ENCODE results near the gene SOS1. TPM values are rescaled to one million over a fixed set of nuclear protein-coding genes. Genes with fewer than 3 reads are reported as not detected.

The SOS1 gene
- total RNA-seq = 10 to 100 TPM; 19.5 to 46.3 (median 33.3) TPM

DNA sequence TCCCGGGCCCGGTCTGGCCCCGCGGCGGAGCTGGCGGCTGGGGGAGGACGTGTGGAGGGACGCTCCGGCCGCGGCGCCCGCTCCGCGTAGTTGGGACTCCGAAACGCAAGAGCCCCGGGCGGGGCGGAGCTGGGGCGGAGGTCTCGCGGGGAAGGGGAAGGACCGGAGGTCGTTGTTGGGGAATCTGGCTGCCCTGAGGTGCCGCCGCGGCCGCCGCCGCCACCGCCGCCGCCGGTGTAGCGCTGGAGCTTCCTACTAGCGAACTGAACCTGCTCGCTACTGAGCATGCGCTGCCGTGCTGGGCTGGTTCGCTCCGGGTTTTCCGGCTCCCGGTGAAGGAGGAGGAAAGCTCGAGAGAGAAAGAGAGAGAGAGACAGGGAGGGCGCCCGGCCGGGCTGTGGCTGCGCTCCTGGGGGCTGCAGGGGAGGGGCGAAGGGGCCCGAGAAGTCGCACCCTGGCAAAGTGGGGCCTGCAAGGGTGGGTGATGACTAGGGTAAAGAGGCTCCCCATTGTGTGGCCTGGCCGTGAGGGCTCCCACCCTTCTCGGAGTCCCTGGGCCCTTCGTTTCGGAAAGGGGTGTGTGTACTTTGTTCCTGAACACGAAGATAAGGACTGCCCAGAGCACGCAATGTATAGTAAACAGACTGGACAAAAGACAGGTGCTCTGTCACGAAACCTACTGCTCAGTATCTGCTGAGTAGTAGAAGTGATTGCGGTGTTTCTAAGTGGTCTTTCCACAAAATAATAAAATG lies at the start of gene SOS1:
Gene SOS1, minus strand, starts transcription at position 281 of the 752 bp plus-strand sequence. CDS start 629 bp downstream, outside the sequence.
- Histone ChIP-seq H3K36me3 (peaks cover 0 to 5% of the 10 kb centered on the region in 2 donors), H3K4me3 (peak within 1 kb of the TSS; percentile 76 to 94 (median 85)), H3K9me3 (no peaks in the 10 kb centered on the region), H3K4me1 (peaks cover 64 to 67% of the 10 kb centered on the region in 2 donors), H3K27me3 (no peaks in the 10 kb centered on the region), H3K27ac (peak within 1 kb of the TSS; percentile 94 to 96 (median 96))
- ATAC-seq = peak; percentile 81 to 83
- peak; percentile 94 to 96 for DNase-seq
- in situ Hi-C loops (cut with MboI; ENCODE audit: low sequenced_read_pairs in 4 of 4) (loop anchor here in 1 of 4 donors (5.0 kb wide), 1 partner anchor 106 kb away; no protein-coding TSS in a partner anchor), intact Hi-C loops (cut with DNase I; ENCODE audit: low total_unique reads) (loop anchor here (1.0 to 5.0 kb wide), 3 partner anchors 54 to 744 kb away; partner anchors contain the start of gene ATL2)
- TF ChIP-seq, protein P1, sequence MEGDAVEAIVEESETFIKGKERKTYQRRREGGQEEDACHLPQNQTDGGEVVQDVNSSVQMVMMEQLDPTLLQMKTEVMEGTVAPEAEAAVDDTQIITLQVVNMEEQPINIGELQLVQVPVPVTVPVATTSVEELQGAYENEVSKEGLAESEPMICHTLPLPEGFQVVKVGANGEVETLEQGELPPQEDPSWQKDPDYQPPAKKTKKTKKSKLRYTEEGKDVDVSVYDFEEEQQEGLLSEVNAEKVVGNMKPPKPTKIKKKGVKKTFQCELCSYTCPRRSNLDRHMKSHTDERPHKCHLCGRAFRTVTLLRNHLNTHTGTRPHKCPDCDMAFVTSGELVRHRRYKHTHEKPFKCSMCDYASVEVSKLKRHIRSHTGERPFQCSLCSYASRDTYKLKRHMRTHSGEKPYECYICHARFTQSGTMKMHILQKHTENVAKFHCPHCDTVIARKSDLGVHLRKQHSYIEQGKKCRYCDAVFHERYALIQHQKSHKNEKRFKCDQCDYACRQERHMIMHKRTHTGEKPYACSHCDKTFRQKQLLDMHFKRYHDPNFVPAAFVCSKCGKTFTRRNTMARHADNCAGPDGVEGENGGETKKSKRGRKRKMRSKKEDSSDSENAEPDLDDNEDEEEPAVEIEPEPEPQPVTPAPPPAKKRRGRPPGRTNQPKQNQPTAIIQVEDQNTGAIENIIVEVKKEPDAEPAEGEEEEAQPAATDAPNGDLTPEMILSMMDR (IDR thresholded peaks at IDR 0.05 in 4 of 5, conservative IDR thresholded peaks at IDR 0.05 in 1 of 5) = peak in 1 of 5 experiments; percentile 9
- TF ChIP-seq POLR2A (IDR thresholded peaks at IDR 0.05) = peak; percentile 88 to 92

DNA sequence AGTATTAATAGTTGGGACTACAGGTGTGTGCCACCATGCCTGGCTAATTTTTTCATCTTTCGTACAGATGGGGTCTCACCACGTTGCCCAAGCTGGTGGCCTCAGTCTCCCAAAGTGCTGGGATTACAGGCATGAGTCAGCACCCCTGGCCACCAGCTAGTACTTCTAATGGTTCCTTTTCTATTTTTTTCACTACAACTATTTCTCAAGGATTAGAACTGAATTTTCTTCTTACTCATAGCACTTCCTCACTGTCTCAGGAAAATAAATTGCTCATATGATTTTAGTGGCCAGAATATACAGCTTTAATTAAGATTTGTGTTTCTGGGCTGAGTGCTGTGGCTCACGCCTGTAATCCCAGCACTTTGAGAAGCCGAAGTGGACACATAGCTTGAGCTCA lies 43.2 kb upstream of the SOS1 start:
- DNase-seq (no peak), ATAC-seq (no peak)
- intact Hi-C loops (cut with DNase I; ENCODE audit: low total_unique reads) = no loop called here
- in situ Hi-C loops (cut with MboI; ENCODE audit: low sequenced_read_pairs in 4 of 4) = no loop called here
- H3K4me1 ChIP-seq = peaks cover 7 to 18% of the 10 kb centered on the region in 2 donors
- H3K4me3 ChIP-seq = no peak overlapping the region
- H3K27me3 ChIP-seq = no peaks in the 10 kb centered on the region
- no peaks in the 10 kb centered on the region for H3K36me3 ChIP-seq
- H3K9me3 ChIP-seq = no peaks in the 10 kb centered on the region
- no peak overlapping the region for H3K27ac ChIP-seq
- TF ChIP-seq, protein P1 (IDR thresholded peaks at IDR 0.05 in 4 of 5, conservative IDR thresholded peaks at IDR 0.05 in 1 of 5) = no peak
- TF ChIP-seq POLR2A (IDR thresholded peaks at IDR 0.05) = no peak

DNA sequence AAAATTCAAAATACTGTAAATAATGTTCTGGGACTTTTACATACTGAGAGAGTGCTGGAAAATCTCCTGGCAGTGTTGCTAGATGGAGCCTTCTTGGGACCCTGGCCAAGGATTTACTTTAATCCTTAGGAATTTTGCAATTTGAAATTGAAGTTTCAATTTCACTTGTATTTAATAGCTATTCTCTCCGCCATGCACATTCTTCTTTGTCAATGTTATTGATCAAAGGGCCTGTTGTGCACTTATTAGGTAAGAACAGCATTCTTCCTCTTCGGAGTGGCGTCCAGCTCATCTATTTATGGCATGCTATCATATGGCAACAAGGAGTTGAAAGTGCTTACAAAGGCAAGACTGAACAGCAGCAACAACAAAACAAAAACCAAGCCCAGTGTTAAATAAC lies 40.1 kb upstream of the SOS1 start:
- DNase-seq (no peak), ATAC-seq (peak; percentile 61 to 75)
- in situ Hi-C loops (cut with MboI; ENCODE audit: low sequenced_read_pairs in 4 of 4) = no loop called here
- intact Hi-C loops (cut with DNase I; ENCODE audit: low total_unique reads) = no loop called here
- H3K27me3 ChIP-seq = no peaks in the 10 kb centered on the region
- H3K4me3 ChIP-seq = no peak overlapping the region
- H3K4me1 ChIP-seq = peaks cover 7 to 18% of the 10 kb centered on the region in 2 donors
- no peaks in the 10 kb centered on the region for H3K9me3 ChIP-seq
- TF ChIP-seq POLR2A (IDR thresholded peaks at IDR 0.05) = no peak
- TF ChIP-seq, protein P1 (IDR thresholded peaks at IDR 0.05 in 4 of 5, conservative IDR thresholded peaks at IDR 0.05 in 1 of 5) = no peak
- peak overlapping the region; percentile 49 to 84 (median 64) for H3K27ac ChIP-seq
- no peaks in the 10 kb centered on the region for H3K36me3 ChIP-seq

DNA sequence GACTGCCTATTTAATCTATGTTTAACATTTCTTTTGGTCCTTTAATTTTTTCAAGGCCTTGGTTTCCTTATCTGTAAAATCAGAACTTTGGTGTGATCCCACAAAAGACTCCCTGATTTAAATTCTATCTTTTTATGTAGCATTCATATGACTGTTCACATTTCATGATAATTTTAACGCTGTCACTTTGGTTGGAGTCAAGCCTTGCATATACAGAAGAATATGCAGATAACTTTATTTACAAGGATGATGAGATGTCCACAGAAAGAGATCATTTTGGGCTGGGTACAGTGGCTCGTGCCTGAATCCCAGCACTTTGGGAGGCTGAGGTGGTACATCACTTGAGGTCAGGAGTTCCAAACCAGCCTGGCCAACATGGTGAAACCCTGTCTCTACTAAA lies 38.4 kb upstream of the SOS1 start:
- intact Hi-C loops (cut with DNase I; ENCODE audit: low total_unique reads) = no loop called here
- no peaks in the 10 kb centered on the region for H3K9me3 ChIP-seq
- in situ Hi-C loops (cut with MboI; ENCODE audit: low sequenced_read_pairs in 4 of 4) = no loop called here
- peaks cover 7 to 18% of the 10 kb centered on the region in 2 donors for H3K4me1 ChIP-seq
- H3K4me3 ChIP-seq = no peak overlapping the region
- TF ChIP-seq POLR2A (IDR thresholded peaks at IDR 0.05) = no peak
- TF ChIP-seq, protein P1 (IDR thresholded peaks at IDR 0.05 in 4 of 5, conservative IDR thresholded peaks at IDR 0.05 in 1 of 5) = no peak
- peak overlapping the region in 1 of 4 donors; percentile 84 for H3K27ac ChIP-seq
- H3K27me3 ChIP-seq = no peaks in the 10 kb centered on the region
- DNase-seq (no peak), ATAC-seq (no peak)
- H3K36me3 ChIP-seq = no peaks in the 10 kb centered on the region

All from gastrocnemius medialis (tissue), 4 donors.